AG08396 (cell line): ENCODE results near the gene PRR22.
A peak's percentile ranks its signal among the peaks of the same experiment; 100 is the strongest.
"Not testable (repeated sequence)": the region's sequence is repeated elsewhere in the genome, so short reads cannot be mapped to it uniquely, and the experiment has no call there.

ENCODE experiments used
- DNase-seq: peaks from one replicate; pipeline ENCODE4 v3.0.0; 2012; ENCODE audit warnings: low spot score, mixed read lengths

The PRR22 gene

GRCh38 chr19:5790559-5791520 is 6.3 kb upstream of the PRR22 start, which contains the start of gene DUS3L:
TSS of gene DUS3L (minus strand) at chr19:5791163. CDS start at chr19:5791141, 22 bp downstream.
- peak; percentile 99 for DNase-seq

DNA sequence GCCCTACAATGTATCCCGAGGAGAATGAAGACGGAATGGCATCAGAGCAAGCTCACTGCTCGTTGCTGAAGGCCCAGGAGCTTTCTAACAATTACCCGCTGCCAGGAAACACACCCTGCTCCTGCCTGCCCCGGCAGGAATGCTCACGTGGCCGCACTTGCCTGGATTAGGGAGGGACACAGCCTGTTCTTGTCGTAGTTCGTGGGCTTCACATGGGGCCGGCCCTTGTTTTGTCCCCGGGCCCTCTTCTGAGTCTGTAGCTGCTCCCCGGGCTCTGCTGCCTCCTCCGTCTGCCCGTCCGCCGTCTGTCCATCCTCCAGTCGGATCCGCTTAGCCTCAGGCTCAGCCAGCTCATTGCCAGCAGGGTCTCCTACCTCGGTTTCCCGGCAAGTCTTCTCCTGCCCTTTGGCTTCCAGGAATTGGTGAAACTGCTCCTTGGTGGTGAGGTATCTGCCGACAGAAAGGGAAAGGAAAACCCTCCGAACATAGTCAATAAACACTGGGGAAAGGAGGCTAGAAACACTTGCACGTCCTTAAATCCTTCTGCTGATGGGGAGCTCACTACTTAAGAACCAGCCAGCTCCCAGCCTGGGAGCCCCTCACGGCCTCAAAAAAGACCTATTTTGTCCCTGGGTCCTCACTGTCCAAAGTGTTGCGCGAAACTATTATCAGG is 5.5 kb upstream of the PRR22 start:
- DNase-seq: no peak

- DNase-seq: no peak
These were observed 4.8 kb upstream of the PRR22 start for GRCh38 chr19:5789351-5789761.

DNA sequence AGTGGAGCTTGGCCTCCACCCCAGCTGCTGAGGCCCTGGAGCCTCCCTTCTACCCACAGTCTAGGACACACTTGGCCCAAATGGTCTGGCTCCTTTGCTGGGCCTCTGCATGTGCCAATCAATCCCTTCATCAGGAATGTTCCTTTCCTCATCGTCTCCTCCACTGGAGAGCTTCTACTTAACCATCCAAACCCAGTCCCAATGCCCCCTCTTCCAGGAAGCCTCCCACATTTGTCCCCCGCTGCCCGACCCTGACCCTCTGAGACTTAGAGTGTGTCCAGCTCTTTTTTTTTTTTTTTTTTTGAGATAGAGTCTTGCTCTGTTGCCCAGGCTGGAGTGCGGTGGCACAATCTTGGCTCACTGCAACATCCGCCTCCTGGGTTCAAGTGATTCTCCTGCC is 3.9 kb upstream of the PRR22 start:
- no peak for DNase-seq

GRCh38 chr19:5787409-5788182 is 3.0 kb upstream of the PRR22 start:
- no peak for DNase-seq

DNA sequence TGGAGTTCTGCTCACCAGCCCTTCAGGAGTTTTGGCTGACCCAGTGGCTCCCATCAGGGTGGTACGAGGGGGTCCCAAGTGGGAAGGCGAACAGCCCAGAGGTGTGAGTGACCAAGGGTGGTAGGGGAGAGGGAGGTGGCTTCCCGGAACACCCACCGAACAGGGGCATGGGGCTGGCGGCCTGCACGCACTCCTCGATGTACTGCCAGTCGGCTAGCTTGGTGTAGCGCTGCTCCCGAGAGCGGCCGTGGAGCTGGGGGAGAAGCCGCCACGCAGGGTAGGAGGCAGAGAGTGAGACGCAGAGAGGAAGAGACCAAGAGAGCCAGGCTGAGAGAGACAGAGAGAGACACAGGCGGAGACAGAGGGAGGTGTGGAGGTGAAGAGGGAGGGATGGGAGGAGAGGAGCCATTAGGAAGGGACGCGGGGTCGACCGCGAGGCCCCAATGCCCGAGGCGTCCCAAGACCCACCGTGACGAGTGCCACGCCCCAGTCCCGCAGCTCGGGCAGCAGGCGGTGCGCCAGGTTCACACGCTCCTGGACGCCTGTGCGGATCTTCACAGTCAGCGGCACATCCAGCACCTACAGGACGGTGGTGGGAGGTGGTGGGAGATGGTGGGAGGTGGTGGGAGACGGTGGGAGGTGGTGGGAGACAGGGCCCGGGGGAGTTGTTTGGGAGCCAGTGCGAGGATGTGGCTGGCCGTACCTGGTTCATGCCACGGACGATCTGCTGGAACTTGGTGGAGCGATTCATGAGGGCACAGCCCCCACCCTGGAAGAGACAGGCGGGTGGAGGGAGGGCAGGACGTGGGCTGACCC is 2.3 kb upstream of the PRR22 start:
- no peak for DNase-seq

DNA sequence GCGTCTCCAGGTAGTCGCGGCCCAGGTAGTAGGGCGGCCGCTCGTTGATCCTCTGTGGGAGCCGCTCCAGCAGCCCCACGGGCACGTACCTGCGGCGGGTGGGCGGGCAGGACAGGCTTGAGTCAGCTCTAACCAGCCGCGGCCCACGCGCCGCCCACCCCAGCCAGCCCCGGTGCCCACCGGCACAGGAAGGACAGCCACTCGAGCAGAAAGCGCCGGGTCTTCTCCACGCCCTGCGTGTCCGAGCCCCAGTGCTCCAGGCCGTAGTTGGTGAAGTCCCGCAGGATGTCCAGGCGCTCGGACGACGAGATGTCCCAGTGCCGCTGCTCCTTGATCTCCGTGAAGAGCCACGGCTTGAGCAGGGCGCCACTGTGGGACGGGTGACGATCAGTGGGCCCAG is 877 bp upstream of the PRR22 start:
- no peak for DNase-seq

- DNase-seq: no peak
These were observed 1.3 kb downstream of the PRR22 start for GRCh38 chr19:5782945-5783919.

GRCh38 chr19:5782322-5782721 is 2.2 kb downstream of the PRR22 start:
- DNase-seq: no peak

DNA sequence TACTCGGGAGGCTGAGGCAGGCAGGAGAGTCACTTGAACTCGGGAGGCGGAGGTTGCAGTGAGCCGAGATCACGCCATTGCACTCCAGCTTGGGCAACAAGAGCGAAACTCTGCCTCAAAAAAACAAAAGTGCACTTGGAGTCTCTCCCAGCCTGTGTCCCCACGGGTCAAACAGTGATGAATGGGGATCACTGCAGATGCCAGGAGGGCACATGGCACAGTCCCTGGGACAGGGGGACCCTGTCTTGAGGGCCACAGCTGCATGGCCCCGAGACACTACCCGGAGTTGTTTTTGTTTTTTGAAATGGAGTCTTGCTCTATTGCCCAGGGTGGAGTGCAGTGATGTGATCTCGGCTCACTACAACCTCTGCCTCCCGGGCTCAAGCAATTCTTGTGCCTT is 3.6 kb downstream of the PRR22 start:
- DNase-seq: not testable (repeated sequence)

- DNase-seq: no peak
These were observed 6.1 kb downstream of the PRR22 start for GRCh38 chr19:5778402-5778801.

- no peak for DNase-seq
These were observed 8.8 kb downstream of the PRR22 start for GRCh38 chr19:5775668-5776309.

DNA sequence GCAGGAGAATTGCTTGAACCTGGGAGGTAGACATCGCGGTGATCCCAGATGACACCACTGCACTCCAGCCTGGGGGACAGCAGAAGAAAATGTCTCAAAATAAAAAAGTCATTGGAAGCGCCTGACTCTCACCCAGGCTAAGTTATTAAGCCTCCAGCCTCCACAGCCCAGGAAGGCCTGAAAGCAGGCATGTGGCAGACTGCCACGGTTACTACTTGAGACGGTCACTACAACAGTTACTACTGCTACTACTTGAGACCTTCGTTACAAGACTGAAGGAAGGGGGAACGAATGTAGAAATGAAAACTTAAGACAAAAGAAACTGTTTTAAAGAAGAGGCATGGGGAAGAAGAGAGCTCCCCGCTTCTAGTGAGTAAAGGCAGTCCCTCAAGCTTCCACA is 9.6 kb downstream of the PRR22 start:
- no peak for DNase-seq

- DNase-seq: no peak
These were observed 11.3 kb downstream of the PRR22 start for GRCh38 chr19:5773276-5773675.

DNA sequence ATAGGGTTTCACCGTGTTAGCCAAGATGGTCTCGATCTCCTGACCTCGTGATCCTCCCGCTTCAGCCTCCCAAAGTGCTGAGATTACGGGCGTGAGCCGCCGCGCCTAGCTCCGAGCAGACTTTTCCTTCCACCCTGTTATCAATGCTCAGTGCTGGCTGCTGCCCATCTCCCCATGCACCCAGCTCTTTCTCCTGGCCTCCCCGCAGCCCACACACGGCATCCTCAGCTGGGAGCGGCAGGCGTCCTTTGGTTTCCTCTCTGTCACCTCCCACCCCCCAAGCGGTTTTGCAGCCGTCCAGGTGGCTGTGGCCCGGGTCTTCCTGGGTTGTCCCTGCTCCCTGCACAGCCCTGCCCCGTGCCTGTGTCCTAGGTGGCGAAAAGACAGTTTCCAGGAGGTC is 12.1 kb downstream of the PRR22 start:
- DNase-seq: no peak

- no peak for DNase-seq
These were observed 16.6 kb downstream of the PRR22 start for GRCh38 chr19:5767949-5768348.

- no peak for DNase-seq
These were observed 19.3 kb downstream of the PRR22 start for GRCh38 chr19:5765220-5765619.

DNA sequence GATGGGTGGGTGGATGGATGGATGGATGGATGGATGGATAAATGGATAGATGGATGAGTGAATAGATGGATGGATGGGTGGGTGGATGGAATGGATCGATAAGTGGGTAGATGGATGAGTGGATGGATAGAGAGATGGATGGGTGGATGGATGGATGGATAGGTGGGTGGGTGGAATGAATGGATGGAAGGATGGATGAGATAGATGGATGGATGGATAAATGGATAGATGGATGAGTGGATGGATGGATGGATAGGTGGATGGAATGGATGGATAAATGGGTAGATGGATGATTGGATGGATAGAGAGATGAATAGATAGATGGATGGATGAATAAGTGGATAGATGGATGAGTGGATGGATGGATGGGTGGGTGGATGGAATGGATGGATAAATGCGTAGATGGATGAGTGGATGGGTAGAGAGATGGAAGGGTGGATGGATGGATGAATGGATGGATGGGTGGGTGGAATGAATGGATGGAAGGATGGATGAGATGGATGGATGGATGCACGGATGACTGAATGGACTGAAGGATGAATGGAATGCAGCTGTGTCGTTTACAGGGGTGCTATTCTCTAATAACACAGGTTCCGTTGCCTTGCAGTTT is 21.8 kb downstream of the PRR22 start:
- no peak for DNase-seq

DNA sequence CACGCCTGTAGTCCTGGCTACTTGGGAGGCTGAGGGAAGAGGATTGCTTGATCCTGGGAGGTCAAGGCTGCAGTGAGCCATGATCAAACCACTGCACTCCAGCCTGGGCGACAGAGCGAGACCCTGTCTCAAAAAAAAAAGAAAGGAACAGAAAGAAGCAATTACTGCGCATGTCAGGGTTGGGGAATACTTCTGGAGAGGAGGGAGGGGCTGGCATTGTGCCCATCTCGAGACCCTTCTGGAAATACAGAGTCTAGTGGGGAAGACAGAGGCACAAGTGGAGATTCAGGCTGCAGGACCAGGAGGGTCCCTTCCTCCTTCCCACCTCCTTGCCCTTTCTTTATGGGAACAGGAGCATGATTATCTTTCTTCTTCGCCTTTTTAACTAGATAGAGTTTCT is 30.8 kb downstream of the PRR22 start:
- no peak for DNase-seq
